IPS-20b (cell line): Measurements from ENCODE around the gene ETV6.

Source experiments
- H3K27ac ChIP-seq: one replicate; pipeline ENCODE4 v1.5.1; 2013; ENCODE audit warnings: low read length
- H3K27me3 ChIP-seq: 2 replicates; pipeline ENCODE4 v1.6.1; 2013; ENCODE audit warnings: mild to moderate bottlenecking, low read length, inconsistent platforms; ENCODE audit not compliant: insufficient read depth
- H3K36me3 ChIP-seq: 2 replicates; pipeline ENCODE4 v1.6.1; 2013; ENCODE audit warnings: low read depth, mild to moderate bottlenecking, inconsistent platforms, low read length, moderate library complexity; ENCODE audit not compliant: insufficient read depth
- H3K4me1 ChIP-seq: 2 replicates; pipeline ENCODE4 v1.6.1; 2013; ENCODE audit warnings: mild to moderate bottlenecking, control low read depth, inconsistent platforms, low read length, moderate library complexity; ENCODE audit not compliant: insufficient read depth
- H3K4me3 ChIP-seq: 2 replicates; pipeline ENCODE4 v1.5.1; 2013; ENCODE audit warnings: mild to moderate bottlenecking, low read length, inconsistent platforms
- H3K9ac ChIP-seq: 2 replicates; pipeline ENCODE4 v1.6.1; 2013; ENCODE audit warnings: low read depth, mild to moderate bottlenecking, inconsistent platforms, low read length, moderate library complexity
- H3K9me3 ChIP-seq: 2 replicates; pipeline ENCODE4 v1.6.1; 2013; ENCODE audit warnings: mild to moderate bottlenecking, low read depth, low read length, inconsistent platforms; ENCODE audit not compliant: insufficient read depth

ETV6 gene

GRCh38 chr12:11724888-11725311 lies 75.4 kb downstream of the ETV6 start:
- H3K4me1 ChIP-seq = peaks cover 8% of the 10 kb centered on the region; the same call in 1 of the 2 replicates
- H3K27ac ChIP-seq = no peak overlapping the region
- H3K27me3 ChIP-seq = no peaks in the 10 kb centered on the region
- H3K9me3 ChIP-seq = no peaks in the 10 kb centered on the region
- H3K4me3 ChIP-seq = no peak overlapping the region
- no peaks in the 10 kb centered on the region for H3K36me3 ChIP-seq
- H3K9ac ChIP-seq = no peak overlapping the region

- no peaks in the 10 kb centered on the region for H3K36me3 ChIP-seq
- H3K9ac ChIP-seq = no peak overlapping the region
- no peaks in the 10 kb centered on the region for H3K27me3 ChIP-seq
- H3K4me3 ChIP-seq = no peak overlapping the region
- no peaks in the 10 kb centered on the region for H3K9me3 ChIP-seq
- H3K27ac ChIP-seq = no peak overlapping the region
- H3K4me1 ChIP-seq = peaks cover 5% of the 10 kb centered on the region; the same call in 1 of the 2 replicates
Observed at GRCh38 chr12:11725686-11726085, 76.2 kb downstream of the ETV6 start.

DNA sequence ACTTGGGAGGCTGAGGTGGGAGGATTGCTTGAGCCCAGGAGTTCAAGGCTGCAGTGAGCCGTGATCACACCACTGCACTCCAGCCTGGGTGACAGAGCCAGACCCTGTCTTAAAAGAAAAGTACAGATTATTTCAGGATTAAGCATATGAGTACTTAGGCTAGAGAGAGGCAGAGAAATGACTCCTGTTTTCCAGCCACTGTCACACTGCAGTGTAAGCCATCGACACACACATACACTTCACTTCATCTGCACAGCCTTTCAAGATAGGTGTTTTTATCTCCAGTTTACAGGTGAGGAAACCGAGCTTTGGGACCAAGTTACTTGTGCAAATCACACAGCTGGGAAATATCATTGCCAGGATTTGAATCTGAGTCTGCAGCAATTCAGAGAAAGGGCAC lies 77.2 kb downstream of the ETV6 start:
- no peak overlapping the region for H3K27ac ChIP-seq
- no peaks in the 10 kb centered on the region for H3K9me3 ChIP-seq
- H3K9ac ChIP-seq = no peak overlapping the region
- no peaks in the 10 kb centered on the region for H3K27me3 ChIP-seq
- peaks cover 5% of the 10 kb centered on the region; the same call in 1 of the 2 replicates for H3K4me1 ChIP-seq
- no peaks in the 10 kb centered on the region for H3K36me3 ChIP-seq
- no peak overlapping the region for H3K4me3 ChIP-seq

GRCh38 chr12:11727133-11727664 lies 77.7 kb downstream of the ETV6 start:
- Histone ChIP-seq H3K9me3 (no peaks in the 10 kb centered on the region), H3K27ac (no peak overlapping the region), H3K4me3 (no peak overlapping the region), H3K27me3 (no peaks in the 10 kb centered on the region), H3K4me1 (peaks cover 5% of the 10 kb centered on the region; the same call in 1 of the 2 replicates), H3K36me3 (no peaks in the 10 kb centered on the region), H3K9ac (no peak overlapping the region)

DNA sequence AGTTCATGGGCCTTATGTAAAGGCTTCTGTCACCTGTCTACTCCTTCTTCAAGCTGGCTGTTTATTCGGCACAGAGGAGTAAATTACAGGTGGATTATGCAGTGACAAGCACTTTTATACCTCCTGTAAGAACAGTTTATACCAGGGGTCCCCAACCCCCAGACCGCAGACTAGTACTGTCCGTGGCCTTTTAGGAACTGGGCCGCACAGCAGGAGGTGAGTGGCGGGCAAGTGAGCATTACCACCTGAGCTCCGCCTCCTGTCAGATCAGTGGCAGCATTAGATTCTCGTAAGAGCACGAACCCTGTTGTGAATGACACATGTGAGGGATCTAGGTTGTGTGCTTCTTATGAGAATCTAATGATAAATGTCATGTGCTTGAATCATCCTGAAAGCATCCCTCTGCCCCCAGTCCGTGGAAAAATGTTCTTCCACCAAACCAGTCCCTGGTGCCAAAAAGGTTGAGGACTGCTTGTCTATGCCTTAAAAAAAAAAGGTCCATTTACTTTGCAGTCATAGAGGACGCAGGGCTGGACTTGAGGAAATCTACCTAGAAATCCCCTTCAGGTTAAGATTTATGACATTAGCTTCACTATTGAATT lies 78.8 kb downstream of the ETV6 start:
- H3K4me3 ChIP-seq = no peak overlapping the region
- no peak overlapping the region for H3K9ac ChIP-seq
- H3K27me3 ChIP-seq = no peaks in the 10 kb centered on the region
- H3K4me1 ChIP-seq = peaks cover 5% of the 10 kb centered on the region; the same call in 1 of the 2 replicates
- H3K27ac ChIP-seq = no peak overlapping the region
- no peaks in the 10 kb centered on the region for H3K36me3 ChIP-seq
- no peaks in the 10 kb centered on the region for H3K9me3 ChIP-seq

DNA sequence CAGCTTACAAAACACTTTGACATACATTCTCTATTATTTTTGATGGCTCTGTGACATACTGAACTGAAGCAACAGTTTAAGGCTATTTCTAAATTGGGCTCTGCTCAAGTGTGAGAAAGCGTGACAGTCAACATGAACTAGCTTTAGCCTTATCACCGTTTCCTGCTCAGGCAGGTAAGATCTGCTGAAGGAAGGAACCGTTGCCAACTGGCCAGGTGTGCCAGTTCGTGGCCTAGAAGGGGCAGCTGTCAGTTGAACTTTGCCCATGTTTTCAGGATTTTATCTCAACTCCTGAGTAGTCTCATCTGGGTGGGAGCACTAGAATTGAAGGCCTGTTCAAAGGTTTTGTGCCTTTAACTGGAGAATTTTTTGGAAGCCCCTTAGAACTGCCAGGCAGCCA lies 79.5 kb downstream of the ETV6 start:
- Histone ChIP-seq H3K4me1 (peaks cover under 1% of the 10 kb centered on the region; the same call in 1 of the 2 replicates), H3K9me3 (no peaks in the 10 kb centered on the region), H3K36me3 (no peaks in the 10 kb centered on the region), H3K27me3 (no peaks in the 10 kb centered on the region), H3K4me3 (no peak overlapping the region), H3K27ac (no peak overlapping the region), H3K9ac (no peak overlapping the region)

GRCh38 chr12:11729439-11730150 lies 80.1 kb downstream of the ETV6 start:
- no peaks in the 10 kb centered on the region for H3K4me1 ChIP-seq

GRCh38 chr12:11730299-11731041 lies 81.0 kb downstream of the ETV6 start:
- Histone ChIP-seq H3K4me1 (no peaks in the 10 kb centered on the region), H3K9me3 (no peaks in the 10 kb centered on the region), H3K27ac (no peak overlapping the region), H3K36me3 (no peaks in the 10 kb centered on the region), H3K9ac (no peak overlapping the region), H3K4me3 (no peak overlapping the region), H3K27me3 (no peaks in the 10 kb centered on the region)

More at GRCh38 chr12:11729439-11730150, 80.1 kb downstream of the ETV6 start:
- Histone ChIP-seq H3K36me3 (no peaks in the 10 kb centered on the region), H3K4me3 (no peak overlapping the region), H3K9ac (no peak overlapping the region), H3K27ac (no peak overlapping the region), H3K9me3 (no peaks in the 10 kb centered on the region), H3K27me3 (no peaks in the 10 kb centered on the region)

- Histone ChIP-seq H3K9ac (no peak overlapping the region), H3K4me1 (no peaks in the 10 kb centered on the region), H3K4me3 (no peak overlapping the region), H3K27me3 (no peaks in the 10 kb centered on the region), H3K36me3 (no peaks in the 10 kb centered on the region), H3K9me3 (no peaks in the 10 kb centered on the region), H3K27ac (no peak overlapping the region)
Observed at GRCh38 chr12:11731042-11731357, 81.5 kb downstream of the ETV6 start.

DNA sequence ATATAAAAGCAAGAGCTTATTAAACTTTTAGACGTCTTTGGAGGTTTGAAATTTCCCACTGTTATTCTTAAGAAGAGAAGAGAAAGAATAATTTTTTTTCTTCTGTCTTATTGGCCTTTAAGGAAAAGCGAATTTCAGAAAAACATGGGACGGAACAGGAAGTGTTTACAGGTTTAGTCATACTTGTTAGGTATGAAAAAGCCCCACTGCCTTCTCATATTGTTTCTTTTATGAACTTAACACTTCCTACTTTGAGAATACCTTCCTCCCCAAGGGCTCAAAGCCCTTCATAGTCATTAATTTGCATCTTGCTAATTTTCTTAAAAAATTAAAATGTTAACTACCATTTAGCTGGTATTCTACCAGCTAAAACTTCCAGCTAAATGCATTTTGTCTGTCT lies 82.0 kb downstream of the ETV6 start:
- Histone ChIP-seq H3K9me3 (no peaks in the 10 kb centered on the region), H3K4me3 (no peak overlapping the region), H3K36me3 (no peaks in the 10 kb centered on the region), H3K27ac (no peak overlapping the region), H3K4me1 (no peaks in the 10 kb centered on the region), H3K9ac (no peak overlapping the region), H3K27me3 (no peaks in the 10 kb centered on the region)

GRCh38 chr12:11732023-11732422 lies 82.5 kb downstream of the ETV6 start:
- no peaks in the 10 kb centered on the region for H3K9me3 ChIP-seq
- H3K36me3 ChIP-seq = no peaks in the 10 kb centered on the region
- H3K27ac ChIP-seq = no peak overlapping the region
- H3K4me1 ChIP-seq = no peaks in the 10 kb centered on the region
- no peaks in the 10 kb centered on the region for H3K27me3 ChIP-seq
- no peak overlapping the region for H3K4me3 ChIP-seq
- H3K9ac ChIP-seq = no peak overlapping the region
